Uterine smooth muscle cell (primary cell): ENCODE data around the gene TSNAX. TPM values are rescaled to one million over a fixed set of nuclear protein-coding genes. Genes with fewer than 3 reads are reported as not detected.

Experiments
- total RNA-seq: library from RNA; depleted of rRNA; stranded (reverse); fragments of >200 nt; gene quantifications from 2 replicates; pipeline ENCODE4 v1.2.3, GENCODE V29; 2014

The TSNAX gene, protein sequence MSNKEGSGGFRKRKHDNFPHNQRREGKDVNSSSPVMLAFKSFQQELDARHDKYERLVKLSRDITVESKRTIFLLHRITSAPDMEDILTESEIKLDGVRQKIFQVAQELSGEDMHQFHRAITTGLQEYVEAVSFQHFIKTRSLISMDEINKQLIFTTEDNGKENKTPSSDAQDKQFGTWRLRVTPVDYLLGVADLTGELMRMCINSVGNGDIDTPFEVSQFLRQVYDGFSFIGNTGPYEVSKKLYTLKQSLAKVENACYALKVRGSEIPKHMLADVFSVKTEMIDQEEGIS
- 34.1 and 47.9 TPM in 2 replicates for total RNA-seq

DNA sequence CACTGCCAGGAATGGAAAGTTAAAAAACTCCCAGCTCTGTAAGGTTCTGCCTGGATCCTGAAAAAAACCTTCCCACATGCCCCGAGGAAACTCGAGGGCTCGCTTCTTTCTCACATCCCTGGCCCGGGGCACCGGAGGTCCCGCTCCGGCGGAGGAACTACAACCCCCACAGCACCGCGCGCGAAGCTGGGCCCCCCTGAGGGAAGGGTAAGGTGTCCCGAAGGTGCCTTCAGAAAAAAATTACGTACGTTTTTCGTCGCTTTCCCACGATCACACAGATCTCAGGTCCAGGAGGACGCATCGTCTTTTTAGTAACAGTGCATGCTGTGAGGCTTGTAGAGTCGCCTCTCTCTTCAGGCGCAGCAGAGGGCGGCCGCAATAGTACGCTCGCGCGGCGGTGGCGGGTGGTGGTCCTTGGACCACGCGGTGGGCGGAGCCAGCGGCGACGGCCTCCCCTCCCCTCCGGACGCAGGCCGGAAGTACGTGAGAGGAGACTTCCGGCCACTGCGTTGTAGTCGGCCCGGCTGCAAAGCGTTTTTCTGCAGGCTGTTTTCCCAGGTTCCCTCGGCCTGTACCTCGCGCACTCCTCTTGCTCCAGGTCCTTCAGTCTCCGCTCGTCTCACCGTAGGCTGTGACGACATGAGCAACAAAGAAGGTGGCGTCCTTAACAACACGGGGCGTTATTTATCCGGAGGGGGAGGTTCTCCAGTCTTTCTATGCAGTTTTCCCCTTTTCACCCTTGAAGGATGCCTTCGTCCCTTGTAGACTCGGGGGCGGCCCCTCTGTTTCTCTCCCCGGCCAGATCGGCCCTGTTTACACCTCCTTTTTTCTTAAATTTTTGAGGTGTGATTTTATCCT is at the start of gene TSNAX:
TSNAX (plus strand) TSS at position 498 of the 858 bp plus-strand sequence; CDS start at position 640, 142 bp downstream.

Other genes starting within 250 kb of the TSNAX start
- 18.2 and 19.1 TPM in 2 replicates for gene EXOC8, start 190.8 kb upstream of the TSNAX start, total RNA-seq
- 12.2 and 17.4 TPM in 2 replicates for gene SPRTN, start 190.4 kb upstream of the TSNAX start, total RNA-seq
- gene EGLN1, start 106.4 kb upstream of the TSNAX start, total RNA-seq = 47.7 and 59.5 TPM in 2 replicates
- 1.2 and 4.6 TPM in 2 replicates for gene DISC1, start 98.1 kb downstream of the TSNAX start, total RNA-seq